OCI-M1 (cell line): Measurements from ENCODE around the gene CKAP5.
"Not testable (repeated sequence)": the region's sequence is repeated elsewhere in the genome, so short reads cannot be mapped to it uniquely, and the experiment has no call there.

Experiments used
- DNase-seq: peaks from one replicate; lab custom pipeline; 2025; lab: John Stamatoyannopoulos, UW

Gene CKAP5

DNA sequence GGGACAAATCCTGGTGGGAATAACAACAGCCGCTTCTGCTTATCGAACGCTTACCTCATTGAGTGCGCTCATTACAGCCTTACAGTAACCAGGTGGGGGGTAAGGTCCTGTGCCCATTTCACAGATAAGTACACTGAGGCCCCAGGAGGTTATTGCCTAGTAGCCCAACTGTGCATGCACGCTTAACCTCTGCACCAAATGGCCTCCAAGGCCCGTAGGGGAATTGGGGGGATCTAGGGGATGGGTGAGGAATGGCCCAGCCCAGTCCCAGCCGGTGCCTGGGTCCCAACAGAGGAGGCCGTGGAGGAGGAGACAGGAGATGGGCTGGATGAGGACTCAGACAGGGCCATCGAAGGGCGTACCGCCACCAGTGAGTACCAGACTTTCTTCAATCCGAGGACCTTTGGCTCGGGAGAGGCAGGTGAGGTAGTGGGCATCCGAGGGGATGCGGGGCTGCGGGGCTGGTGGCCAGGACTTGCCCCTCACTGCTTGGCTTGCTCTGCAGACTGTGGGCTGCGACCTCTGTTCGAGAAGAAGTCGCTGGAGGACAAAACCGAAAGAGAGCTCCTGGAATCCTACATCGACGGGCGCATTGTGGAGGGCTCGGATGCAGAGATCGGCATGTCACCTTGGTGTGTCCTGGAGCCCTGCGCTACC lies 119.7 kb downstream of the CKAP5 start:
- no peak for DNase-seq

DNA sequence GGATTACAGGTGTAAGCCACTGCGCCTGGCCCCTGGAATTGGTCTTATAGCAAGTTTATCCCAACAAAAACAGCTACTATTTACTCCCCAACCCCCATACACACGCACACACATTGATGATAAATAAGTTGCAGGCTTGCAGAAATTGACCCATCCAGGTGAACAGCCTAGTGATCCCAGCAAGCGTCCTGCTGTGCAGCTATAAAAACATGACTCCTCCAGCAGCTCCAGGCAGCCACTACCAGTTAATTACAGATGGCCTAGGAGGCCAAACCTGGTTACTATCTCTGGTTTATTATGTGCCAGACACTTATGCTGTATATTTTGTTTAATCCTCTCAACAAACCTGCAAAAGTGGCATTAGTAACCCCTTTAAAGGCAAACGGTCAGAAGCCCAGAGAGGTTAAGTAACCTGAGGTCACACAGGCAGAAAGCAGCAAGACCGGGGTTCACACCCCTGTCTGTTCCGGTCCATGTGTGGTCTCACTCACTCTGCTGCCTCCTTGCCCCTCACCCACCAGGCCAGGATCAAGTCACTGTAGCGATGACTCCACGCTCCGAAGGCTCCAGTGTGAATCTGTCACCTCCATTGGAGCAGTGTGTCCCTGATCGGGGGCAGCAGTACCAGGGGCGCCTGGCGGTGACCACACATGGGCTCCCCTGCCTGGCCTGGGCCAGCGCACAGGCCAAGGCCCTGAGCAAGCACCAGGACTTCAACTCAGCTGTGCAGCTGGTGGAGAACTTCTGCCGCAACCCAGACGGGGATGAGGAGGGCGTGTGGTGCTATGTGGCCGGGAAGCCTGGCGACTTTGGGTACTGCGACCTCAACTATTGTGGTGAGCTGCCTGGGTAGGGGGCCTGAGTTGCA lies 120.5 kb downstream of the CKAP5 start:
- DNase-seq: no peak

DNA sequence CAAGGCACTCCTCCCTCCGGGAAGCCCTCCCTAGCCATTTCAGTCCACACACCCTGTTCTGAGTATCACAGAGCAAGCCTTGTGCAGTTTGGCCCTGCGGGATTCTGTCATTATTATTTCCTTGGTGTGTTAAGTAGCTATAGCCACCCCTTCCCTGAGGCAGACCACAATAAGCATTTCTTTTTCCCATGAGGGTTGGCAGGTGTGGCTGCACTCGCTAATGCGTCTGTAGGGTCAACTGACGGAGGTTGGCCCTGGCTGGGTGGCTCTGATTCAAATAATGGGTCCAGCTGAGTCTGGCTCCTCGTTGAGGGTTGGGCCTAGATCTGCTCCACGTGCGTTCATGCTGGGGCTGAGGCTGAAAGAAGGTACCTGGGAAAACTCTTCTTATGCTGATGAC lies 122.0 kb downstream of the CKAP5 start:
- DNase-seq: no peak

DNA sequence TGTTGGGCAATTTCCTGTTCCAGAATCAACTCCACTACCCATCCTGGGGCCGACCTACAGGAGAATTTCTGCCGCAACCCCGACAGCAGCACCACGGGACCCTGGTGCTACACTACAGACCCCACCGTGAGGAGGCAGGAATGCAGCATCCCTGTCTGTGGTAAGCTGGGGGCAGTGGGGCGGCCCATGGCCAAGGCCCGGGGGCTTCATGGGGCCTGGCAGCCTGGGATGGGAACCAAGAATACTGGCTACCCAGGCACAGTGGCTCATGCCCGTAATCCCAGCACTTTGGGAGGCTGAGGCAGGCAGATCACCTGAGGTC lies 122.8 kb downstream of the CKAP5 start:
- no peak for DNase-seq

DNA sequence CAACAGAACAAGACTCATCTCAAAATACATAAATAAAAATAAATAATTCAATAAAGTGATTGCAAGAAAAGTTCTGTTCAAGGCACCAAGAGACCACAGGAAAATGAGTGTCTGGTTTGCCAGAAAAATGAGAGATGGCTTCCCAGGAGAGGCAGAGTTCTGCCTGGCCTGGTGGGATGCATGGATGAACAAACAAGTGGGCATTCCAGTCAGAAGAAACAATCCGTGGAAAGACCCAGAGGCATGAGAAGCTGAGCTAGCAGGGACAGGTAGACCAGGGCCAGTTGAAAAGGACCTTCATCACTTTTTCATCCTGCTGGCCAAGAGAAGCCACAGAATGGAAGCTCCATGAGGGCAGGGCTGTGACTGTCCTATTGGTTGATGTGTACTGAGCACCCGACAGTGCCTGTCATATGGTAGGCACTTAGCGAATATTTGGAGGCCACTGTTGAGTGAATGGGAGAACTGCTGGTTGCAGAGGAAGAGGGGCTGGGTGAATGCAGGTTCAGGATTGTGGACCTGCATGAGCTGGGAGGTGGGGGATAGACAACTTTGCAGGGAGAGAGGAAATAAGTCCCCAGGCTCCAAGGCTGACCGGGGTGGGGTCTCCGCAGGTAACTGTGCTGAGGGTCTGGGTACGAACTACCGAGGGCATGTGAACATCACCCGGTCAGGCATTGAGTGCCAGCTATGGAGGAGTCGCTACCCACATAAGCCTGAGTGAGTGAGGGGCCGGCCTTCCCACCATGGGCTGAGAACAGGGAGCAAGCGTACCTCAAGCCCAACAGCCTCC lies 123.3 kb downstream of the CKAP5 start:
- no peak for DNase-seq

DNA sequence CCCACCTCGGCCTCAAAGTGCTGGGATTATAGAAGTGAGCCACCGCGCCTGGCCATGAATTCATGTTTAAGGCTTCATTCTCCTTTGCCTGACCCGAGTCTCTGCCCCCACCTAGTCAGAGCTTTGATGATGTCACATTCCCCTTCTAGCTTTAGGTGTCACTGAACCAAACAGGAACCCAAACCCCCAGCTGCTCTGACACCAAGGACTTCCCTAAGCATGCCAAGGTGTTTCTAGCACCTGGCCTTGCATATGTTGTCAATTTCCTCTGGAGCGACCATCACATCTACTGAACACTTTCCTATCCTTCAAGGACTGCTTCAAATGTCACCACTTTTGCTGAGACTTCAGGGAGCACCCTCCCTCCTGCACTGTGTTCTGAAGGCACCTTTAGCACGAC lies 124.8 kb downstream of the CKAP5 start:
- DNase-seq: no peak

DNA sequence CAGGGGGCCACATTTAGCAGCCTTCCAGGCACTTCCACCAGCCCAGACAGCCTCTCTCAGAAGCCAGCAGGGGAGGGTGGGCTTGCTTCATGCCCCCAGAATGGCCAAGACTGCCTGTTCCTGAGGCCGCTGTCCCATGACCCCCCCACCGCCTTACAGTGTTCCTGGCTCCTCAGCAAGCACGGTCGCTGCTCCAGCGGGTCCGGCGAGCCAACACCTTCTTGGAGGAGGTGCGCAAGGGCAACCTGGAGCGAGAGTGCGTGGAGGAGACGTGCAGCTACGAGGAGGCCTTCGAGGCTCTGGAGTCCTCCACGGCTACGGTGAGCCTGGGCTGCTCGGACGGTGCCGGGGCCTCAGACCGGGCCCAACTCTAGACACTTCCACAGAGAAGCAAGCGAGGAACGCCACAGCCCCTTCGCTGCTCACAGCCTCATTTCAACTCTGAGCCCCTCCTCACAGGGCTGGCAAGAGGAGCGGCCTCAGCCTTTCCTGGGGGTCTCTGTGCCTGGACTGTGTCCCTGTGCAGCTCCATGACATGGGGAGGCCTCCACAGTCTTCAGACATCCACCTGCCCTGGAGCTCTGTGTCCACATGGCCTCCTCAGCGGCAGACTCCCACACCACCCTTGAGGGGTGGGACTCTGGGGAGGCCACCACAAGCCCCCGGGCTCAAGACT lies 126.4 kb downstream of the CKAP5 start:
- no peak for DNase-seq

DNA sequence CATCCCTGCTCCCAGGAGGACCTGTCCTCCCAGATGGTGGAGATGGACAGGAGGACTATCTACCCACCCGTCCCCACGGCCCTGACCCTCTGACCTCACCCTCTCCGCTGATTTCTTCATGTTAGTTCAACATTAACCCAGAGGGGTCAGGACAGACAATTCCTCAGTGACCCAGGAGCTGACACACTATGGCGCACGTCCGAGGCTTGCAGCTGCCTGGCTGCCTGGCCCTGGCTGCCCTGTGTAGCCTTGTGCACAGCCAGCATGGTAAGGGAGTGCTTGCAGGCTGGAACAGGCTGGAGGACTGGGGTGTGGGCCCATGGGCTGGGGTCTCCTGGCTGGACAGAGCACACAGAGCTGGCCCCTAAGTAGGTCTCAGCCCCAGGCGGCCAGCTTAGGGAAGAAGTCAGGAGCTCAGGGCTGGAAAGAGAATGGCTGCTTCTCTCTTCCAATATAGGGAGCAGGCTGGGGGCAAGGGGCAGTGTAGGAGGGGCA lies 127.0 kb downstream of the CKAP5 start, which contains the start of gene F2:
Gene F2, plus strand, starts transcription at position 166 of the 495 bp plus-strand sequence. Its CDS starts 23 bp downstream, at position 189.
- DNase-seq: no peak

DNA sequence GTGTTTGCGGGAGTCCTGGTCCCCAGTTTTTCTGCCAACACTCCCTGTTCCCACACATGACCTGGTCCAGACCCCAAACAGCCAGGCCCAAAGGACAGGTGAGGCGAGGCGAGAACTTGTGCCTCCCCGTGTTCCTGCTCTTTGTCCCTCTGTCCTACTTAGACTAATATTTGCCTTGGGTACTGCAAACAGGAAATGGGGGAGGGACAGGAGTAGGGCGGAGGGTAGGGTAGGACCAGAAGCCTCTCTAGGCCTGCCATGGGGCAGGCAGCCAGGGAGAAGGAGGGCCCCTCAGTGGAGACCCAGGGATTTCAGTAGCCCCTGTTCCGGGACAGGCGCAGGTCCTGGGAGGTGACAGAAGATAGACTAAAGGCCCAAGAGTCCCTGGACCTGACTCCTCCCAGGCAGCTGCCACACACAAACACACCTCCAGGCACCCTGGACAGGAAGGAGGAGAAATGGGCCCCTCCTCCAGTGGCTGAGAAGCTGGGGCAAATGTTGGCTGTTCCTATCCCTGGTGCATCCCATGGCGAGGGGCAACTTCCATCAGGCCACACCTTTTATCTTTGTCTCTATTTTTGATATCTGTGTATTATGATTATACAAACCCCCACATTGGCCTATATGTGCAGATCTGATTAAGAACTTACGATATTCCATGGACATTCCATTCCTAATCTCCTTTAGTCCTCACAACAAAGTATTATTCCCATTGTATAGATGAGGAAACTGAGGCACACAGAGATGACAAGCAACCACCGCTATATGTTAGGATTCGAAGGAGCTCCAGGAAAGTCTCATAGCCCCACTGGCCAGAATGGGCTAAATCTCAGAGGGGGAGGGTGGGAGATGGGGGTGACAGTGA lies 127.7 kb downstream of the CKAP5 start:
- DNase-seq: no peak

DNA sequence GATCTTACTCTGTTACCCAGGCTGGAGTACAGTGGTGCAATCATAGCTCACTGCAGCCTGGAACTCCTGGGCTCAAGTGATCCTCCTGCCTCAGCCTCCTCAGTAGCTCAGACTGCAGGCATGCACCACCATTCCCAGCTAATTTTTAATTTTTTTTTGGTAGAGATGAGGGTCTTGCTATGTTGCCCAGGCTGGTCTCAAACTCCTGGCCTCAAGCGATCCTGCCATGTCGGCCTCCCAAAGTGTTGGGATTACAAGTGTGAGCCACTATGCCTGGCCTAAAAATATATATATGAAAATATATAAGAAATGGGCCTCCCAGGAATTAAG lies 128.3 kb downstream of the CKAP5 start:
- not testable (repeated sequence) for DNase-seq

DNA sequence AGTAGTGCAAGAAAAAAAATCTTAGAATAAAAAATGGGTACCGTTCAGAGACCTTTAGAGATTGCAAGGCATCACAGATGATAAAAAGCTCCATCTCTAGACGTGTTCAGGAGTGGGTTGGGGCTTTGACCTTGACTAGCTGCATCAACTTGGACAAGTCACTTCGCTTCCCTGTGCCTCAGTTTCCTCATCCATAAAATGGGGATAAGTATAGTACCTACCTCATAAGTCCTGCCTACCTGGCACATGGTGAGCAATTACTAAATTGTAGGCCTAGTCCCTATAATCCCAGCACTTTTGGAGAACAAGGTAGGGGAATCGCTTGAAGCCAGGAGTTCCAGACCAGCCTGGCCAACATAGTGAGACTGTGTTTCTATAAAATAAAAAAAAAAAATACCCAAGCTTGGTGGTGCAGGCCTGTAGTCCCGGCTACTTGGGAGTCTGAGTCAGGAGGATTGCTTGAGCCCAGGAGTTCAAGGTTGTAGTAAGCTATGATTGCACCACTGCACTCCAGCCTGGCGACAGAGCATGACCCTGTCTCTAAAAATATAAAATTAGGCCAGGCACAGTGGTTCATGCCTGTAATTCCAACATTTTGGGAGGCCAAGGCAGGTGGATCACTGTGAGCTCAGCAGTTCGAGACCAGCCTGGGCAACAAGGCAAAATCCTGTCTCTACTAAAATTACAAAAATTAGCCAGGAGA lies 133.1 kb downstream of the CKAP5 start:
- no peak for DNase-seq

DNA sequence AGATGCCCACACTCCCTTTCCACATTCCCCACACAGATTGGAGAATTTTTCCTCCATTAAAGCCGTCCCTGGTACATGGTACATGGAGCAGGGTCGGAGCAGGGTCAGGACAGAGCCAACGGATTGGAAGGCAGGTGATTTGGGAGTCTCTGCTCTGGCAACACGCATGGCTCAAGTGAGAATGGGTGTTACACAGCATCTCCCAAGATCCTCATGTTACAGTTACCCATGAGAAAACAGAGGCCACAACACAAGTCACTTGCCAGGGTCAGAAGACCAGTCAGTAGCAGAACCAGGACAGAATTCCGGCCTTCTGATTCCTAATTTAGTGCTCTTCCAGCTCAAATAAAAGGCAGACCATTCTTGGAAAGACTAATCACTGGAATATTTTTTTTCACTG lies 134.8 kb downstream of the CKAP5 start:
- DNase-seq: no peak

DNA sequence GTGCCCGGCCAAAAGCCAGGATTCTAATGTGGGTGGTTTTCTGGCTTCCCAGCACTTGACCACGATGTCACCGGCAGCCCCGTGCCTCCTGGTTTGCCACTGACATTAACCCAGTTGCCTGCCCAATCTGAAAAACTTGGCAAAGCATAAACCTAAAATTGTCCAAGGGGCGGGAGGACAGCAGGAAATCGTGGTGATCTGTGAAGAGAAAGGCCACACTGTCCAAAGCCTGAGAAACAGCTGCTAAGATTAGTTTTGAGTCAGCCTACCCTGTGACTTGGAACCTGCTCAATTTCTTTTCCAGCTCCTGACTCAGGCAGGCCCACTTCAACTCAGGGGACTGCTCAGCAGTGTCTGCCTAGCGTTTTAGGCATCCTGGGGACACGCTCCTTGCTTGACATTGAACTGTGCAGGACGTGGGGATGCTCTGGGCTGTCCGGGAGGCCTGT lies 135.2 kb downstream of the CKAP5 start:
- no peak for DNase-seq

DNA sequence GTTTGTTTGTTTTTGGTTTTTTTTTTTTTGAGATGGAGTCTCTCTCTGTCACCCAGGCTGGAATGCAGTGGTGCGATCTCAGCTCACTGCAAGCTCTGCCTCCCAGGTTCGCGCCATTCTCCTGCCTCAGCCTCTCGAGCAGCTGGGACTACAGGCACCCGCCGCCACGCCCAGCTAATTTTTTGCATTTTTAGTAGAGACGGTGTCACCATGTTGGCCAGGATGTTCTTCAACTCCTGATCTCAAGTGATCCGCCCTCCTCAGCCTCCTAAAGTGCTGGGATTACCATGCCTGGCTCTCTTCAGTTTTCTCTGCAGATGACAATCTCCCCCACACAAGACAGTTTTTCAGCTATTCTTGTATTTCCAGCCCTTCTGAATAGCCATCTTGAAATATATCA lies 136.7 kb downstream of the CKAP5 start:
- DNase-seq: not testable (repeated sequence)

DNA sequence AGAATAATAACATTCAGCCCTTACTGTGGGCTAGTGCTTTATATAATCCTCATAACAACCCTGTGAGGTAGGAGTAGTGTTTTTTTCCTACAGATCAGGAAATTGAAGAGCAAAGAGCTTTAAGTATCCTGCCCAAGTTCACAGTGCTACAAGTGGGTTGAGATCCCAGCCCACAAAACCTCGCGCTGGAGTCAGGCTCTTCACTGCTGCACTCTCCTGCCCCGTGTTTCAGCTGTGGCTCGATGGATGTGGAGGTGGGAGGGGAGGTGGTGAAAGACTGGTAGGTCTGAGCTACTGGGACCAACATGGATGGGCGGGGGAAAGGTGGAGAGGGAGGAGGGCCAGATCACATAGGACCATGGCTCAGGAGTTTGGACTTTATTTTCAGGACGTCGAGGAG lies 139.2 kb downstream of the CKAP5 start:
- DNase-seq: no peak

DNA sequence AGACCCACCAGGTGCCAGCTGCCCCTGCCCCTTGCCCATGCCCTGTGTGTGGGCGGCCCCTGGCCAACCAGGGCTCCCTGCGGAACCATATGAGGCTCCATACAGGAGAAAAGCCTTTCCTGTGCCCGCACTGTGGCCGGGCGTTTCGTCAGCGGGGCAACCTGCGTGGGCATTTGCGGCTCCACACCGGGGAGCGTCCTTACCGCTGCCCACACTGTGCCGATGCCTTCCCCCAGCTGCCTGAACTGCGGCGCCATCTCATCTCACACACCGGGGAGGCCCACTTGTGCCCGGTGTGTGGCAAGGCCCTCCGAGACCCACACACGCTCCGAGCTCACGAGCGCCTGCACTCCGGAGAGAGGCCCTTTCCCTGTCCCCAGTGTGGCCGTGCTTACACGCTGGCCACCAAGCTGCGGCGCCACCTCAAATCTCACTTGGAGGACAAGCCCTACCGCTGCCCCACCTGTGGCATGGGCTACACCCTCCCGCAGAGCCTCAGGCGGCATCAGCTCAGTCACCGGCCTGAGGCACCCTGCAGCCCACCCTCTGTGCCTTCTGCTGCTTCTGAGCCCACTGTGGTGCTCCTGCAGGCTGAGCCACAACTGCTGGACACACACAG lies 140.9 kb downstream of the CKAP5 start:
- DNase-seq: no peak

DNA sequence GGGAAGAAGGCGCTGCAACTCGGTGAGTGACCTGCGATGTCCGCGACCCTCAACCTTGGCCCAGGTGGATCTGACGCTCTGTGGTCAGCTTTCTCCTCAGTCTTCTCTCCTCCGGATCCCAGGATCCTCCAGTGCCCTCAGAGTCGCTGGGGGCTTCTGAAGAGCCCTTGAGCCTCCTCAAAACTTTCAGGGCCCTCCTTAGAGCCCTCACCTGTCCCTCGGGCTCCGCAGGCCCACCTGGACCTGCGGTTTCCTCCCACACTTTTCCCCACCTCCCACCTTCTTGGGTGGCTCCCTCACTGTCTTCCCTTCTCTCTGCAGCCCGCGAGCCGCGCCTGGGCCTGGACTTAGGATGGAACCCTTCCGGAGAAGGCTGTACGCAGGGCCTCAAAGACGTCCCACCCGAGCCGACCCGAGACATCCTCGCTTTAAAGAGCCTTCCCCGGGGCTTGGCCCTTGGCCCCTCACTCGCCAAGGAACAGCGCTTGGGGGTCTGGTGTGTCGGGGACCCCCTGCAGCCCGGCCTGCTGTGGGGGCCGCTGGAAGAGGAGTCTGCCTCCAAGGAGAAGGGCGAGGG lies 144.9 kb downstream of the CKAP5 start:
- no peak for DNase-seq

DNA sequence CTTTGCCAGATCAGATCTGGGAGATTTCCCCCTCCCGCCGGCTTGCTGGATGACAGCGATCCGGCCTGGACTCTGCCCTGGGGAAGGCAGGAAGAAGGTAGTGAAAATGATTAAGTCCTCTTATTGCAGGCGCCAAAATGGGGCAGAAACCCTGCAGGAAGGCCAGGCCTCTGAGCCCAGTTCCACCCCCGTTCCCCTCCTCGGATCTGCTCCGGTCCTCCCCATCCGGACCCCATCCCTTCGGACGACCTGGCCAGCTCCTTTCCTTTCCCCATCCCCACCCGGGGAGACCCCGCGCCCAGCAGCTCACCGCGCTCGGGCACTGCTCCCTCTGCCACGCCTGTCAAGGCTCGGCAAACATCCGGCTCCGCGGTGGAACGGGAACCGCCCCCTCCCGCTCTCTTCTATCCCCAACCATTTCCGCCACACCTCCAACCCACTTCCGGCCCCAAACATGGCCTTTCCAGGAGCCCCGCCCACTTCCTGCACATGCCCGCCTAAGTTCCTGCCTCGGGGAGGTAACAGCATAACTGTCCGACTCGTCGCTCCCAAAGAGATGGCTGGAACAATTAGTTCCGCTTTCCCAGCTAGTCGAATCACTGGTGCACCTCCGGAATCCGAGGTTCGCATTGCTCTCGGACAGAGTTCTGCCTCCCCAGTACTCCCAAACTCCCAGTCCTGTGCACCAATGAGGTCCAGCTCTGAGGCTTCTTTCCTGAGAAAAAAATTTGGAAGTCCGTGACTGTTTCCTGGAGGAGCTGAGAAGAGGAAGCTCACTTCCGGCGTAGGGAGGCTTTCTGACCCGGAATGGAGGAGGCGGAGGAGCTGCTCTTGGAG lies 145.6 kb downstream of the CKAP5 start, which contains the start of the genes ARHGAP1 and ZNF408:
Gene ARHGAP1, minus strand, starts transcription at position 379 of the 837 bp plus-strand sequence. CDS start 4,512 bp downstream, outside the sequence.
Gene ZNF408, plus strand, starts transcription at position 791 of the 837 bp plus-strand sequence. Its CDS starts 17 bp downstream, at position 808.
- peak; percentile 99 for DNase-seq
